Measurements from ENCODE around the gene DLL4.

DNA sequence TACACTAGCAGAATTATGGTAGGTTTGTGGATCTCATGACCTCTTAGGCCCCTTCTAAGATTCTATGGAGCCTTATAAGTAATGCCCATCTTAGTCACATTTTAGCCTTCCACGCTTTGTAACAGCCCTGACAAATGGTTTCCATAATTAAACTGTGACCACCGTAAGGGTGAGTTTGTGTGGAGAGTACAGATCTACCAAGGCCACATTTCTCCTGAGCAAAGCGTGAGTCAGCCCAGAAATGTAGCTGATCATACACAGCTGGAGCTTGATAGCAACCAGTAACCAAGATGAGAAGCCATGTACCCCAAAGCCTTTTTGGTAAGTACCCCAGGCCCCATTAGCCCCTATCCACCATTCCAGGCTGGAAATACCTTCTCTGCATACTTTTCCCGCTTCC is 55.8 kb downstream of the DLL4 start:
- TF ChIP-seq POLR2A (IDR thresholded peaks at IDR 0.05), result no peak
- TF ChIP-seq, protein P1, sequence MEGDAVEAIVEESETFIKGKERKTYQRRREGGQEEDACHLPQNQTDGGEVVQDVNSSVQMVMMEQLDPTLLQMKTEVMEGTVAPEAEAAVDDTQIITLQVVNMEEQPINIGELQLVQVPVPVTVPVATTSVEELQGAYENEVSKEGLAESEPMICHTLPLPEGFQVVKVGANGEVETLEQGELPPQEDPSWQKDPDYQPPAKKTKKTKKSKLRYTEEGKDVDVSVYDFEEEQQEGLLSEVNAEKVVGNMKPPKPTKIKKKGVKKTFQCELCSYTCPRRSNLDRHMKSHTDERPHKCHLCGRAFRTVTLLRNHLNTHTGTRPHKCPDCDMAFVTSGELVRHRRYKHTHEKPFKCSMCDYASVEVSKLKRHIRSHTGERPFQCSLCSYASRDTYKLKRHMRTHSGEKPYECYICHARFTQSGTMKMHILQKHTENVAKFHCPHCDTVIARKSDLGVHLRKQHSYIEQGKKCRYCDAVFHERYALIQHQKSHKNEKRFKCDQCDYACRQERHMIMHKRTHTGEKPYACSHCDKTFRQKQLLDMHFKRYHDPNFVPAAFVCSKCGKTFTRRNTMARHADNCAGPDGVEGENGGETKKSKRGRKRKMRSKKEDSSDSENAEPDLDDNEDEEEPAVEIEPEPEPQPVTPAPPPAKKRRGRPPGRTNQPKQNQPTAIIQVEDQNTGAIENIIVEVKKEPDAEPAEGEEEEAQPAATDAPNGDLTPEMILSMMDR (IDR thresholded peaks at IDR 0.05), result no peak

Measured in breast epithelium (tissue), 3 donors.